GM18519 (cell line): ENCODE measurements around the gene TMEM44.
"Not testable (repeated sequence)": the region's sequence is repeated elsewhere in the genome, so short reads cannot be mapped to it uniquely, and the experiment has no call there.

Source experiments
- ATAC-seq: cut with Tn5 transposase; IDR thresholded peaks from one replicate; pipeline ENCODE4 v1.9.1; 2021; ENCODE audit warnings: mild to moderate bottlenecking, moderate library complexity; ENCODE audit not compliant: unreplicated experiment, low FRiP score

Gene TMEM44

GRCh38 chr3:194615226-194615625 is 18.0 kb downstream of the TMEM44 start:
- no peak for ATAC-seq

- no peak for ATAC-seq
These were observed 21.0 kb downstream of the TMEM44 start for GRCh38 chr3:194612221-194612620.

GRCh38 chr3:194610689-194611088 is 22.5 kb downstream of the TMEM44 start:
- no peak for ATAC-seq

- no peak for ATAC-seq
These were observed 23.6 kb downstream of the TMEM44 start for GRCh38 chr3:194609601-194610000.

GRCh38 chr3:194608981-194609380 is 24.2 kb downstream of the TMEM44 start:
- no peak for ATAC-seq

GRCh38 chr3:194607592-194608389 is 25.4 kb downstream of the TMEM44 start:
- no peak for ATAC-seq

- ATAC-seq, result no peak
These were observed 26.3 kb downstream of the TMEM44 start for GRCh38 chr3:194606941-194607340.

- no peak for ATAC-seq
These were observed 27.1 kb downstream of the TMEM44 start for GRCh38 chr3:194606163-194606562.

- ATAC-seq, result not testable (repeated sequence)
These were observed 27.9 kb downstream of the TMEM44 start for GRCh38 chr3:194605314-194605713.

GRCh38 chr3:194604837-194605236 is 28.4 kb downstream of the TMEM44 start:
- no peak for ATAC-seq

GRCh38 chr3:194604126-194604525 is 29.1 kb downstream of the TMEM44 start:
- no peak for ATAC-seq

GRCh38 chr3:194602669-194603171 is 30.5 kb downstream of the TMEM44 start:
- ATAC-seq, result no peak

- ATAC-seq, result no peak
These were observed 34.3 kb downstream of the TMEM44 start for GRCh38 chr3:194598771-194599557.

- ATAC-seq, result no peak
These were observed 36.3 kb downstream of the TMEM44 start for GRCh38 chr3:194596906-194597305.

- no peak for ATAC-seq
These were observed 40.1 kb downstream of the TMEM44 start for GRCh38 chr3:194592798-194593752.

- ATAC-seq, result no peak
These were observed 44.5 kb downstream of the TMEM44 start for GRCh38 chr3:194588741-194589140.

- ATAC-seq, result no peak
These were observed 45.0 kb downstream of the TMEM44 start for GRCh38 chr3:194588236-194588635.

GRCh38 chr3:194587438-194587931 is 45.7 kb downstream of the TMEM44 start:
- no peak for ATAC-seq

GRCh38 chr3:194586836-194587235 is 46.4 kb downstream of the TMEM44 start:
- ATAC-seq, result no peak

- ATAC-seq, result no peak
These were observed 47.3 kb downstream of the TMEM44 start for GRCh38 chr3:194585880-194586281.
